Stimulated activated CD8-positive, alpha-beta memory T cell treated with anti-CD3 and anti-CD28 coated beads, Interleukin-12 subunit alpha, Interleukin-12 subunit beta, amount 100 ng/mL, for 24 hours (primary cell): ENCODE measurements around the gene SNX25.

ENCODE experiments used
- DNase-seq: peaks from one replicate; pipeline ENCODE4 v3.0.0-alpha.2; 2020; ENCODE audit errors: extremely low read depth

The SNX25 gene

GRCh38 chr4:185263419-185263818, 54.0 kb downstream of the SNX25 start:
- DNase-seq: no peak

- no peak for DNase-seq
Observed at GRCh38 chr4:185265942-185266341, 56.5 kb downstream of the SNX25 start.

- DNase-seq: no peak
Observed at GRCh38 chr4:185269286-185269685, 59.9 kb downstream of the SNX25 start.

- DNase-seq: no peak
Observed at GRCh38 chr4:185270037-185270436, 60.6 kb downstream of the SNX25 start.

GRCh38 chr4:185270885-185271284, 61.5 kb downstream of the SNX25 start:
- no peak for DNase-seq

GRCh38 chr4:185272245-185272644, 62.8 kb downstream of the SNX25 start:
- no peak for DNase-seq

- DNase-seq: no peak
Observed at GRCh38 chr4:185275501-185275900, 66.1 kb downstream of the SNX25 start.

GRCh38 chr4:185276036-185276435, 66.6 kb downstream of the SNX25 start:
- no peak for DNase-seq

GRCh38 chr4:185278716-185279115, 69.3 kb downstream of the SNX25 start:
- no peak for DNase-seq

GRCh38 chr4:185280608-185281007, 71.2 kb downstream of the SNX25 start:
- no peak for DNase-seq

- DNase-seq: no peak
Observed at GRCh38 chr4:185282968-185283367, 73.6 kb downstream of the SNX25 start.

- no peak for DNase-seq
Observed at GRCh38 chr4:185283723-185284122, 74.3 kb downstream of the SNX25 start.

- no peak for DNase-seq
Observed at GRCh38 chr4:185285632-185286393, 76.4 kb downstream of the SNX25 start.

GRCh38 chr4:185286571-185286970, 77.2 kb downstream of the SNX25 start:
- no peak for DNase-seq

- no peak for DNase-seq
Observed at GRCh38 chr4:185287031-185287430, 77.6 kb downstream of the SNX25 start.

GRCh38 chr4:185290018-185290607, 80.7 kb downstream of the SNX25 start:
- DNase-seq: no peak

GRCh38 chr4:185290656-185291055, 81.3 kb downstream of the SNX25 start:
- no peak for DNase-seq

GRCh38 chr4:185293202-185293601, 83.8 kb downstream of the SNX25 start:
- no peak for DNase-seq

- no peak for DNase-seq
Observed at GRCh38 chr4:185296665-185297460, 87.5 kb downstream of the SNX25 start.

- no peak for DNase-seq
Observed at GRCh38 chr4:185298728-185299430, 89.5 kb downstream of the SNX25 start.

GRCh38 chr4:185304541-185304940, 95.1 kb downstream of the SNX25 start:
- DNase-seq: no peak
